ENCODE results near the gene CACNA2D1. TPM values are rescaled to one million over a fixed set of nuclear protein-coding genes. Genes with fewer than 3 reads are reported as not detected.
A peak's percentile ranks its signal among the peaks of the same experiment; 100 is the strongest.

Gene CACNA2D1
- total and polyA plus RNA-seq, 9 of the 15 experiments (the other 6 are each of a cell fraction or from before 2014, with no cell fraction given), result 0.49 TPM; not detected in 8

- no peaks in the 10 kb centered on the region for H3K36me3 ChIP-seq (ENCODE audit: control insufficient read depth, insufficient read depth, low read length)
- no peak overlapping the region for H3K27ac ChIP-seq (ENCODE audit: extremely low read depth, low read depth, low read length)
- H4K20me1 ChIP-seq (replicated peaks; ENCODE audit: control insufficient read depth, insufficient read depth, low read length), result no peaks in the 10 kb centered on the region
- in situ Hi-C loops (cut with MboI), result no loop called here
- no peaks in the 10 kb centered on the region for H3K79me2 ChIP-seq (ENCODE audit: control insufficient read depth, insufficient read depth, low read length)
- FAIRE-seq (no peak), ATAC-seq (no peak), DNase-seq (ENCODE audit: extremely low read depth in 1 of 4, low spot score in 3 of 4) (peak in 2 of 4 experiments; percentile 10 to 11)
- no peak overlapping the region for H3K4me2 ChIP-seq (ENCODE audit: insufficient read depth, low read length)
- intact Hi-C loops (cut with micrococcal nuclease), result no loop called here
- BruUV-seq (replicated peaks), result no TSS peak
- H3K9me1 ChIP-seq (ENCODE audit: control insufficient read depth, insufficient read depth, low read length), result no peaks in the 10 kb centered on the region
- ChIA-PET POLR2A (no interaction called here), CTCF (ENCODE audit: low intra/inter-chr PET ratio) (no interaction called here)
- no peak overlapping the region for H3K9ac ChIP-seq (ENCODE audit: insufficient read depth in 1 of 2, low read depth in 2 of 2, low read length in 2 of 2)
- no peak overlapping the region for H3K4me3 ChIP-seq
- no peaks in the 10 kb centered on the region for H3K4me1 ChIP-seq (replicated peaks in 1 of 2; ENCODE audit: control insufficient read depth in 2 of 2, insufficient read depth in 2 of 2, low read length in 2 of 2)
- no peaks in the 10 kb centered on the region; the same call in none of the 2 replicates for H3K9me3 ChIP-seq (replicated peaks; ENCODE audit: control insufficient read depth, insufficient read depth, low read depth, low read length)
- no peaks in the 10 kb centered on the region for H3K27me3 ChIP-seq (ENCODE audit: control insufficient read depth in 2 of 2, insufficient read depth in 2 of 2, low read length in 2 of 2)
- 1% methylated on average over 4 of the region's 4 CpGs for whole genome bisulfite sequencing (ENCODE audit: insufficient coverage, low coverage, missing lambda C conversion rate)
- TF ChIP-seq TFAP4 (CRISPR knock-in tag; IDR thresholded peaks at IDR 0.05; ENCODE audit: borderline replicate concordance) (no peak), CTCF (IDR thresholded peaks at IDR 0.05 in 2 of 3, conservative IDR thresholded peaks at IDR 0.05 in 1 of 3; ENCODE audit: insufficient read depth in 2 of 3, low read depth in 1 of 3, low read length in 3 of 3) (peak in 1 of 3 experiments; percentile 15; a peak in 1 of 6 replicates), RAD21 (CRISPR knock-in tag; conservative IDR thresholded peaks at IDR 0.05 in 1 of 2, IDR thresholded peaks at IDR 0.05 in 1 of 2) (peak in 1 of 2 experiments; percentile 30; a peak in 3 of 4 replicates)
- H2AFZ ChIP-seq (ENCODE audit: low read depth, low read length), result no peak overlapping the region
Measured at GRCh38 chr7:82234457-82235049, 209.0 kb downstream of the CACNA2D1 start.

Measured in K562 (cell line).